Epithelial cell of prostate (primary cell): ENCODE results near the gene SHCBP1L.
"Not testable (repeated sequence)": the region's sequence is repeated elsewhere in the genome, so short reads cannot be mapped to it uniquely, and the experiment has no call there.

Experiments used
- DNase-seq: peaks from one replicate; pipeline ENCODE4 v3.0.0-alpha.2; 2011; ENCODE audit warnings: low read depth, low spot score
- H3K27ac ChIP-seq: fragments of 450-650 bp; 2 replicates; pipeline ENCODE4 v1.5.1; 2017; ENCODE audit warnings: mild to moderate bottlenecking

SHCBP1L gene

DNA sequence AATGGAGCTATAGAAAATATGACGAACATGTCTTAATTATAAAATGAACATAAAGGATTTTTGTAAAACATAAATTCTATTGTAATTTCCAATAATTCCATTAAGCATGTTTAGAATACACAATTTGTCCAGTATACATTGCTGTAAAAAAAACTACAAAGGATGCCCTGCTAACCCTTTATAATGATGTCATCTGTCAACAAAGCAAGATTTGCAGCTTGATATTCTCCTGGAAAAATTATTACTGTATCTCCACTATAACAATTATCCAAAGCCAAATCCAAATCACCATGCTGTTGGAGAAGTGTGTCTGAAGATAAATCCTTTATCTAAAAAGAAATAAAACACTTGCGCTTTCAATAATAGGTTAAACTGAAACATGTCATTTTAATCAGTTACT lies 47.6 kb downstream of the SHCBP1L start:
- DNase-seq: no peak
- H3K27ac ChIP-seq: no peak overlapping the region

DNA sequence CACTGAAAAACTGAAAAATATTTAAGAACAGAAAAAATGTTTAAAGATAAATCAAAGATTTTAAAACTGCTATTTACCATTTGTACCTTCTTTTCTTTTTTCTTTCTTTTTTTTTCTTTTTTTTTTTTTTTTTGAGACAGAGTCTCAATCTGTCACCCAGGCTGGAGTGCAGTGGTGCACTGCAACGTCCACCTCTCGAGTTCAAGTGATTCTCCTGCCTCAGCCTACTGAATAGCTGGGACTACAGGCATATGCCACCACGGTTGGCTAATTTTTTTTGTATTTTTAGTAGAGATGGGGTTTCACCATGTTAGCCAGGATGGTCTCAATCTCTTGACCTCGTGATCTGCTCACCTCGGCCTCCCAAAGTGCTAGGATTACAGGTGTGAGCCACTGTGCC lies 51.0 kb downstream of the SHCBP1L start:
- not testable (repeated sequence) for H3K27ac ChIP-seq, DNase-seq

DNA sequence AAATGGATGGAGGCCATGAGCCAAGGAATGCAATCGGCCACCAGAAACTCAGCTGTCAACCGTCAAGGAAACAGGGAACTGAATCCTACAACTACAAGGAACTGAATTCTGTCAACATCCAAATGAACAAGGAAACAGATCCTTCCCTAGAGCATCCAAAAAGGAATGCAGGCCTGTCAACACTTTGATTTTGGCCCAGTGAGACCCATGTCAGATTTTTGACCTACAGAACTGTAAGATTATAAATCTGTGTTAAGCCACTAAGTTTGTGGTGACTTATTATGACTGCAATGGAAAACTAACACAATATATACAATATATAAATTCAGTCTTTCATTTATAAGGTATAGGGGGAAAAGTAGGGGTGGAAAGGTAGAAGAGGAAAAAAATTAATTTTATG lies 55.3 kb downstream of the SHCBP1L start:
- DNase-seq: no peak
- no peak overlapping the region for H3K27ac ChIP-seq

DNA sequence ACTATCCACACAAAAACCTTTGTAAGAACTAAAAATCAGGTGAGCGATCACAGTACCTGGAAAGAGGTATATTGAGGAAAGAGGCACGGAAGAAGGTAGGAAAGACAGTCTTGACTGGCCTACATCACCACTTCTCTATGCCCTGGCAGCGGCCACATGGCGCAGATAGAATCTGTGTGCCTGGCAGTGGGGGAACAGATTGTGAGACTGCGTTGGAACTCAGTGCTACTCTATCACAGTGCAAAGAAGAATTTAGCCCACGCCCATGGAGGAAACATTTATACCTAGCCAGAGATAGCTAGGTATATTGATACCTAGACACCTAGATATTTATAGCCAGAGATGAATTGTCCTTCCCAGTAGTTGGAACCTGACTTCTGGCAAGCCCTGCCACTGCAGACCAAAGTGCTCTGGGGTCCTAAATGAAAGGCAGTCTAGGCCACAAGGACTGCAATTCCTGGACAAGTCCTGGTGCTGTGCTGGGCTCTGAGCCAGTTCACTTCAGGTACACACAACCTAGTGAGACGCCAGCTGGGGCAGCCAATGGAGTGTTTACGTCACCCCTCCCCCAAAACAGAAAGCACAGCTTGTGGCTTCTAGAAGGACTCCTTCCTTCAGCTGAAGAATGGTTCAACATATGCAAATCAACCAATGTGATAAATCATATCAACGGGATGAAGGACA lies 61.9 kb downstream of the SHCBP1L start:
- DNase-seq: no peak
- no peak overlapping the region for H3K27ac ChIP-seq

DNA sequence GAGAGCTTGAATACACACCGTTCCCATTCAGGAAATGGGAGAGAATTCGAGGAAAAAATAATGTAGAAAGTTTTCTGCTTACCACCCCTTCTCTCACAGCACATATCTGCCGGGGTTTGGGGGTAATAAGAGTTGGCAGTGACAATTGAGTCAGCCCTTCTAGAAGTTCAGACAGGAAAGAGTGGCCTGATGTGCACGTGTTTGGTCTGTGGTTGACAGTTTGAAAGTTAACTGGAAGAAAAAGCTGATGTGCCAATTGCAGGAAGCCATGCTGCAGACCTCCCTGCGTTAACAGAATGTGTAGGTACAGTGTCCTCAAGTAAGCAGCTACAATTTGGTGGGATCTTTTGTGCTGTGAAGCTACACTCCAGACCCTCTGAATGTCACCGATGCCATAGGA lies 63.0 kb downstream of the SHCBP1L start:
- no peak overlapping the region for H3K27ac ChIP-seq
- no peak for DNase-seq

DNA sequence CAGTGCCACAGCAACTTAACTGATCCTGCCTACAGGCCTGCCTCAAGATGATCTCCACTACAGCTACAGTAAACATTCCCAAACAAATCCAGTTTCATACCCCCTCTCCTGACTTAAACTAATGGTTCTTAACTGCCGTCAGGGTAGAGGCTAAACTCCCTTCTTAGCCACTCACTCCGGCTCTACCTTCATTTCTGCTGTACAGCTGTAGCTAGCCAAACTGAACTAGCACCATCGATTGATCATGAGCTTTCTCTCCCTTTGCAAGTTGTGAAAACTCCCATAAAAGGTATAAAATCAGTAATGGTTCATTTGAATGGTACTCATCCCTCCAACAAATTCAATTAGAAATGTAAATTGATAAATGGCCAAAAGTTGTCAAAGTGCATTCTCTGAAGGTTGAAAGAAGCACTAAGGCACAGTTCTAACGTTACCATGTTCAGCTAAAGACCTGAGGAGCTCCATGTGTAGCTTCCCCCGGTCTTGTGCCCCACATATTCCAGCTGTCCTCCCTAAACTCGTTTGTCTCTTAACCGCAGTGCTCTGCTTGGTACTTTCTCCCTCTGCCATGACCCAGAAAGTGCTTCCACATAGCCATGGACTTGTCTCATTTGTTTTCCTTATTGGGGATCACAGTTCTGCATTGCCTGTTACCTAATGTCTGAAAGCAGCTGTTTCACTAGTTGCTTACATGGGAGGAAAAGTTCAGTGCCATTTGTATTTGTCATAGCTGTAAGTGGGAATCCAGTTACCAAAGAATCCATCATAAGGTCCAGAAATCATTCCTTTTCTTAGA lies 64.0 kb downstream of the SHCBP1L start:
- no peak for DNase-seq
- no peak overlapping the region for H3K27ac ChIP-seq

DNA sequence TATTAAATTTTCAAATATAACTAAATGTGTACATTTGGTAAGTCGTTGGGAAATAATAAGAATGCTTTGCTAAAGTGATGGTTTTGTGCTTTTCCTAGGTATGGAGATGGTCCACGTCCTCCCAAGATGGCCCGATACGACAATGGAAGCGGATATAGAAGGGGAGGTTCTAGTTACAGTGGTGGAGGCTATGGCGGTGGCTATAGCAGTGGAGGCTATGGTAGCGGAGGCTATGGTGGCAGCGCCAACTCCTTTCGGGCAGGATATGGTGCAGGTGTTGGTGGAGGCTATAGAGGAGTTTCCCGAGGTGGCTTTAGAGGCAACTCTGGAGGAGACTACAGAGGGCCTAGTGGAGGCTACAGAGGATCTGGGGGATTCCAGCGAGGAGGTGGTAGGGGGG lies 66.0 kb downstream of the SHCBP1L start:
- DNase-seq: no peak
- H3K27ac ChIP-seq: no peak overlapping the region

DNA sequence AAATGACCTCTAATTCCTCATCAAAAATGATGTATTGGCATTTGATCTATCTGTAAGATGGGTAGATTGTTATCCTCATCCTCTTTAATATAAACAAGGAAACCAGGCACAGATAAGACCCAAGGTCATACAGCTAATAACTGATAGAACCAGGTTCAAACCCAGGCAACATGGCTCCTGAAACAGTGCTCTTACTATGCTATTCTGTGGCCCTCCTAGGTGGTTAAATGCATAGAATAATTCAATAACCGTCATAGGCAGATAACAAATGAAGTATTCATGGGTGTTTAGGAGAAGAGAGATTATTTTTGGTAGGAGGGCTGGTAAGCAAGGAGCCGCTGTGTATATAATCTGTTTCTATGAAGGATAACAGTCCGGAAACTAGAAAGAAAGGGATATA lies 67.4 kb downstream of the SHCBP1L start:
- no peak overlapping the region for H3K27ac ChIP-seq
- no peak for DNase-seq

DNA sequence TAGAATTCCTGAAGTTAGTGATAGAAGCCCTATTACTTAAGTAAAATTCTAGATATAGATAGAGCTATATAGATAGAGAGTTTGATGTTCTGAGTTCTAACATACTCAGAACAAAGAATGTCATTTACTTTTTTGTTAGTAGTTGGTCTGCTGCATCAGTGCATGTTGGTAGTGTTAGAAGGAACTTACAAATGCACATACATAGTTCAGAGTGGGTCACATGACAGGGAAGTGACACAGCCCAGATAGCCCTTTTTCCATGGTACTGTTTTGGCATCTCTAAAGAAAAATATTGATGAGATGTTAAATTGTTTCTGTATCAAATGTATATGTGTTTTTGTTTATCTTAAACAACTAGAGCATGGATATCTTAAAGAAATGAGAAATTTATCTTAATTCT lies 68.1 kb downstream of the SHCBP1L start:
- no peak overlapping the region for H3K27ac ChIP-seq
- DNase-seq: no peak

DNA sequence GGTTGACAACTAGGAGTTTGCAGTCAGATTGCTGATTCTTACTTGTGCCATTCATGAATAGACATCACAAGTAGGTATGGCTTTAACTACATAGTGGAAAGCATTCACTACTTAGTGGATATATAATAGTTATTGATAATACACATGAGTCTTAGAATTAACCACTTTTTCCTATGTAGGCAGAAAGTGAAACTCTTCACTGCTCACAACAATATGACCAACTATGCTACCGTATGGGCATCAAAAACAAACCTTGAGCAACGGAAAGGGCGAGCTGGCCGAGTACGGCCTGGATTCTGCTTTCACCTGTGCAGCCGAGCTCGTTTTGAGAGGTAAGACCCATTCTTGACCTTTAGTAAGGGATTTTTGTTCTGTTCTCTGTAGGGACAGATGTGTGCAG lies 75.1 kb downstream of the SHCBP1L start:
- no peak overlapping the region for H3K27ac ChIP-seq
- DNase-seq: no peak

DNA sequence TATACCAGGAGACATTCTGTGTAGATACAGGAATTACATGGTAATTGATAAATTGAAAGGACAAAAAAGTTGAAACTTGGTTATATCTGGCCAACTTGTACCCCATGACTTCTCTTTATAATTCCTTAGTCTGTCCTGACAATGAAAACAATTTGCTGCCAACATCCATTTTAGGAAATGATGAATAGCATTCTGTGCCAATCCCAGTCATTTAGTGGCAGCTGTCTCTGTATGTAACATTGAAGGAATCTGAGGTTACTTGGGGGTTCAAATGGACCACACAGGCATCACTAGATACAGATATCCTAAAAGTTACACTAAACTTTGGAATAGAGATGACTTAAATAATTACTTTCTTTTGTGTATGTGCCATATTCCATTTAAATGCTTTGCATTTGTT lies 75.6 kb downstream of the SHCBP1L start:
- no peak for DNase-seq
- no peak overlapping the region for H3K27ac ChIP-seq

DNA sequence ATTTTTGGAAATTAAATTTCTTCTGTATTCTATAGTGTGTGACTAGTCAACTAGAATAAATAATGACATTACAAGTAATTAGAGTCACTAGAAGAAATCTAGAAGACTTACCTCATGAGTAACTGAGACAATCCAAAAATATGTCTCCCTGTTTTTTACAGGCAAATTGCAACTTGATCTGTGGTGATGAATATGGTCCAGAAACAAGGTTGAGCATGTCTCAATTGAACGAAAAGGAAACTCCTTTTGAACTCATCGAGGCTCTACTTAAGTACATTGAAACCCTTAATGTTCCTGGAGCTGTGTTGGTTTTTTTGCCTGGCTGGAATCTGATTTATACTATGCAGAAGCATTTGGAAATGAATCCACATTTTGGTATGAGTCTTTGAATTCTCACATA lies 77.1 kb downstream of the SHCBP1L start:
- H3K27ac ChIP-seq: peak overlapping the region; percentile 9
- DNase-seq: peak; percentile 12

DNA sequence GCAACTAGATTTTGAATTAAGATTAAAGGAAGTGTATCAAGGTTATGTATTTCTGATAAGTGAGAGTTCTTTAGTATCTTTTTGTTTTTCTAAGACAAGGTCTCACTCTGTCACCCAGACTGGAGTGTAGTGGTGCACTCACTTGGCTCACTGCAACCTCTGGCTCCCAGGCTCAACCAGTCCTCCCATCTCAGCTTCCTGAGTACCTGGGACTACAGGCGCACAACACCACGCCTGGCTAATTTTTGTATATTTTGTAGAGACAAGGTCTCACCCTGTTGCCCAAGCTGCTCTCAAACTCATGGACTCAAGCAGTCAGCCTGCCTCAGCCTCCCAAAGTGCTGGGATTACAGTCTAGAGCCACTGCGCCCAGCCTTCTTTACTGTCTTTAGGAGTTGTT lies 80.1 kb downstream of the SHCBP1L start:
- DNase-seq: no peak
- no peak overlapping the region for H3K27ac ChIP-seq

DNA sequence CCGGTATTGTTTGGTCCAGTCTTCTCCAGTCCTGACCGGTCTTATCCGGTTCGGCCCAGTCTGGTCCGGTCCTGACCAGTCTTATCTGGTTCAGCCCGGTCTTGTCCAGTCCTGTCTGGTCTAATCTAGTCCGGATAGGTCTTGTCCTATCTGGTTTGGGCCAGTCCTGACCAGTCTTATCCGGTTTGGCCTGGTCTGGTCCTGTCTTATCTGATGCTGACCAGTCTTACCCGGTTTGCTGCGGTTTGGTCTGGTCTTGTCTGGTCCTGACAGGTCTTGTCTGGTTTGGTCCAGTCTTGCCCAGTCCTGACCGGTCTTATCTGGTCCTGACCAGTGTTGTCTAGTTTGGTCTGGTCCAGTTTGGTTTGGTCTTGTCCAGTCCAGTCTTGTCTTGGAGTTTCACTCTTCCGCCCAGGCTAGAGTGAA lies 83.7 kb downstream of the SHCBP1L start:
- no peak for DNase-seq
- peak overlapping the region; percentile 37 for H3K27ac ChIP-seq

DNA sequence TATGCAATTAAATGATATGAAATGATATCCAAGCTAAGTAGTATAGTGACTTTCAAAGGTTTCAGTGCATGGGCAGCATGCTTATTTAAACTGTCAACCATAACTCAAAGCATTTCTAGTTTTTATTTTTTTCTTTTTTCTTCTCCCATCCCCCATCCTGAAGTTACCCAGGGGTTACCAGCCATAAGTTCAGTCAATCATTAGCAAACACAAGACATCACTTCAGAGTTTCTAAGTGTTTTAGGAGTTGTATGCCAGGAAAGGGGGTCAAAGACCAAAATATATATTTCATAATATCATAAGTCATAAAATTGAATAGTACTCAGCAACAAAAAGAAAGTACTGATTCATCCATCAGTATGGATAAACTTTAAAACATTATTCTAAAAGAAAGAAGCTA lies 85.1 kb downstream of the SHCBP1L start:
- no peak overlapping the region for H3K27ac ChIP-seq
- no peak for DNase-seq

DNA sequence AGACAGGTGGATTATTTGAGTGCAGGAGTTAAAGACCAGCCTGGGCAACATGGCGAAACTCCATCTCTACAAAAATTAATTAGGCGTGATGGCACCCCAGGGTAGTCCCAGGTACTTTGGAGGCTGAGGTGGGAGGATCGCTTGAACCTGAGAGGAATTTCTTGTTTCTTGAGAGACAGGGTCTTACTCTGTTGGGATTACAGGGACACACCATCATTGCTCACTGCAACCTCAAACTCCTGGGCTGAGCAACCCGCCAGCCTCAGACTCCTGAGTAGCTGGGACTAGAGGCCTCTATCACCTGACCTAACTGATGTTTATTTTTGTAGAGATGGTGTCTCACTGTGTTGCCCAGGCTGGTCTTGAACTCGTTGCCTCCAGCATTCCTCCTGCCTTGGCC lies 89.0 kb downstream of the SHCBP1L start:
- DNase-seq: no peak
- H3K27ac ChIP-seq: no peak overlapping the region

DNA sequence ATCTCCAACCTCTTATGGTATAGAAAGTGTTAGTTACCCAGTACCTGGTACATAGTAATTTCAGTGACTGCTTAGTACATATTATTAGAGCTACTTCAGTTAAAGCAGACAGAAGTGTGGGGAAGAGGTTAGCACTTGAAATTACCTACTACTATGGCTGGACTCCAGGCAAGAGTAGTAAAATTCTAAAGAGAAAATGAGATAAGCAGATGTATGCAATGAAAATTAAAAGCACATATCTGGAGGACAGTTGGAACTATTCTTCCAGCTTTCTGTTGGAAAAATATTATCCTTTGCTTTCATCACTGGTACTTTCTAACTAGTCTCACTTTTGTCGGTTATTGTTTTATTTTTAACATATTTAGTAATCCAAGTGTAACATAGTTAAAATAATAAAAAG lies 90.1 kb downstream of the SHCBP1L start:
- DNase-seq: no peak
- no peak overlapping the region for H3K27ac ChIP-seq

DNA sequence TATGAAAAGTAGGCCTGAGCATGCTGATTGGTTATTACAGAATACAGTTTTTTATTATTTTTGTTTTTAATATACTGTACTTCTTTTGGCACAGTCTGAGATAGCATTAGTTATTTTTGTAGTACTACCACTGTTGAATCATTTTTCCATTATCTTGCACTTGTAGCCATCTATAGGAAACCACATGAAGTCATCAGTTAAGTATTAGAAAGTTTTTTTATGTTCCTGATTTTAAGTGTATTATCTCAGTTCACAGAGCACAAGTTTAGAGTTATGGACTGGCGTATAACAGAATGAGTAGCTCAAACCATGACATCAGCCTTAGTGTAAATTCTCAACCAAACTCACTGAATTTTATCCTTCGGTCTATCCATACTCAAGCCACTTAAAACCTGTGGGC lies 91.0 kb downstream of the SHCBP1L start:
- no peak overlapping the region for H3K27ac ChIP-seq
- no peak for DNase-seq

DNA sequence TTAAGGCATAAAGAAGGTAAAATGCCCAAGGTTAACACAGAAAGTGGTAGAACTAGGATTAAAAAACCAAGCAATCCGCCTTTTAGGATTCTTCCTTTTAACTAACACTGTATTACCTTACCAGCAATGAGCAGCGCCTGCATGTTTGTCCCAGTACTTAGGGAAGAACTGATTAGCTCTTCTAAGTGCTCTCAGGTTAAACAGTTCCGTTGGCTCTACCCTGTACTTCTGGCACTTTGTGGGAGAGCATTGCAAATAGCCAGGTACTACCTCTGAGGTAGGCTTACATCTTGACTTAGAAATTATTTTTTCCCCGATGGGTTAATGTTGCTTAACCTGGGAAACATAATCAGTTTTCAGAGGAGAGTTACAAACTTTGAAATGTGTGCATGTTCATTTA lies 92.3 kb downstream of the SHCBP1L start:
- H3K27ac ChIP-seq: no peak overlapping the region
- no peak for DNase-seq

DNA sequence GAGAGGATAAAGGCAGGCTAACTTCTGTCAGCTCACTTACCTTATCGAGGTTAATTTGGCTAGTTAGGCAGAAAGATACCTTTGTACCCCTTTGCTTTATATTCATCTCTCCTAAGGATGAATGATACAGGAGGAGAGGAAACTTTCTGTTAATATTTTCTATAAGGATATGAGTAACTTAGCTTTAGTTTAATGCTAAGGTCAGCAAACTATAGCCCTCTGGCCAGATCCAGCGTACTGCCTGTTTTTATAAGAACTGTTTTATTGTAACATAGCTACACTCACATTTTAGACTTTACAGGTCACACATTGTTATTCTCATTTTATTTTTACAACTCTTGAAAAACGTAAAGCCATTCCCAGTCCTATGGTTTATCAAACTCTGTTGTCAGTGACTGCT lies 95.8 kb downstream of the SHCBP1L start:
- no peak overlapping the region for H3K27ac ChIP-seq
- DNase-seq: no peak

DNA sequence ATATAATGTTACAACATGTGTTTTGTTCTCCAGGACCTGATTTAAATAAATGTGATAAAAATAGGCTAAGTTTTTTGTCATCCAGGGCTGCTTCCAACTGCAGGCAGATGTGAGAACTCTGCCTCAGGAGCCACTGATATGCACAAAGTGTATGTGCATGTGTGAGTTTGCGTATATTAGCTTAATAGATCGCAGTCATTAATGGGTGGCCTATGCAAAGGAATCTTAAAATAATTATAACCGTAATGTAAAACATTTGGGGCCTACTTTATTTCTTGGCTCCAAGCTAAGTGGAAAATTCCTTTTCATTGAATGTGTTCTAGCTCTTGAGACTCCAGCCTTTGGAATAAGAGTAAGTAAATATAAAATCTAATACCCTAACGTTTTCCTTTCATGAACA lies 97.1 kb downstream of the SHCBP1L start:
- no peak overlapping the region for H3K27ac ChIP-seq
- DNase-seq: no peak

DNA sequence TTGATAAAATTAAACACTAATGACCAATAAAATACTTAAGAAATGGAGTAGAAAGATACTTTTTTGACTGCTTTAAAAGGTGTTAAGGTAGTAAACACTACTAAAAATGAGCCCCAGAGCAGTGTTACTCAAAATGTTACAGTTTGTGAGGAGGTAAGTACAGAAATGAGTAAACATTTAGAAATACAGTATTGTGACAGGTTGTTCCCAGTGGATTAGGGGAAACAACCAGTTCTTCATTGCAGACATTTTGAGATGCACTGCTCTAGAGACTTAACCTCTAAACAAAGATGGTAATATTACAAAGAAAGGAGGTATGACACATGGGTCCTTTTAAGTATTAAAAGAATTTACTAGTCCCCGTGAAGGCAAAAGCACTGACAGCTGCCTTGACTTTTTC lies 101.1 kb downstream of the SHCBP1L start:
- no peak for DNase-seq

More for the DNA sequence above, 101.1 kb downstream of the SHCBP1L start:
- no peak overlapping the region for H3K27ac ChIP-seq
